K562 (cell line): ENCODE results near the gene RXRA.

Experiments
- SAP30 ChIP-seq: fragments of 200-600 bp; sonication (generic); IDR thresholded peaks from 2 replicates; pipeline ENCODE4 v1.6.1; 2012; ENCODE audit warnings: borderline replicate concordance, low read depth, mild to moderate bottlenecking, moderate library complexity, low read length, control low read depth, inconsistent platforms; ENCODE audit not compliant: insufficient read depth, poor library complexity, severe bottlenecking
- TF ChIP-seq, protein P1 (sequence below), 3 experiments: IDR thresholded peaks in 2 of 3; conservative IDR thresholded peaks in 1 of 3; 2 replicates each; pipeline ENCODE4 v1.5.1; 2011 to 2012; ENCODE audit warnings: low read length in 3 of 3, mild to moderate bottlenecking in 3 of 3, control low read depth in 2 of 3, improper control_type of control experiment in 1 of 3, inconsistent platforms in 1 of 3, low read depth in 1 of 3, mixed read lengths in 1 of 3, moderate library complexity in 1 of 3; ENCODE audit not compliant: insufficient read depth in 2 of 3

DNA sequence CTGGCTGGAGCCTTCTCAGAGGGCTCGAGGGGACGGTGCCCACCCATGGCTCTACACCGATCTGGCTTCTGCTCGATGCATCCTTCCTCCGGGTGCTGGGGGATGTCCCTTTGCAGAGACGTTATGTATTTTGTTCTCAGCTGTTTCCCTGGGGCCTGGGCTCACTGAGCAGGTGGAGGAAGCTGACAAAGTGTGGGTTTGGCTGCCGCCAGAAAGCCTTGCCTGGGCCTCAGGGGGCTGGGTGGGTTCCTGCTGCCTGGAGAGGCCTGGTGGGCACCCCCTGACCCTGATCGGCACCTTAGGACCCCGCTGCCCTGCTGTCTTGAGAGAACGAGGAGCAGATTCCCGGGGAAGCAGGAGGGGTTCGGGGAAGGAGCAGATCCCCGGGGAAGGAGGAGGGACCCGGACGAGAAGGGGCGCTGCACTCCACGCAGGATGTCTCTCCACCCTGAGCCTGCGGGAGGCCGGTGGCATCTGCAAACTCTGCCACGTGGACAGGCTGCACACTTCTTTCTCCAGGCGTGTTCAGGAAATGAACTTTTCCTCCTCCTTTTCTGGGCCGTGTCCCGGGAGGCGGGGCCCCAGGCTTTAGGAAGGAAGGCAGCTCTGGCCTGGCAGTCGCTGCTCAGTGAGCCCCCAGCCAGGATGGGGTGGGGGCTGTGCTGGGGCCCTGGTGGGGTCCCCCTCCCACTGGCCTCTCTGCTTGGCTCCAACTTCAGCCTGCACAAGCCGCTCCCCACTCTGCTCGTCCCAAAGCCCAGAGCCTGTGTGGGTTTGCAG lies 148.9 kb downstream of the RXRA start:
- TF ChIP-seq SAP30, result no peak
- TF ChIP-seq, protein P1, sequence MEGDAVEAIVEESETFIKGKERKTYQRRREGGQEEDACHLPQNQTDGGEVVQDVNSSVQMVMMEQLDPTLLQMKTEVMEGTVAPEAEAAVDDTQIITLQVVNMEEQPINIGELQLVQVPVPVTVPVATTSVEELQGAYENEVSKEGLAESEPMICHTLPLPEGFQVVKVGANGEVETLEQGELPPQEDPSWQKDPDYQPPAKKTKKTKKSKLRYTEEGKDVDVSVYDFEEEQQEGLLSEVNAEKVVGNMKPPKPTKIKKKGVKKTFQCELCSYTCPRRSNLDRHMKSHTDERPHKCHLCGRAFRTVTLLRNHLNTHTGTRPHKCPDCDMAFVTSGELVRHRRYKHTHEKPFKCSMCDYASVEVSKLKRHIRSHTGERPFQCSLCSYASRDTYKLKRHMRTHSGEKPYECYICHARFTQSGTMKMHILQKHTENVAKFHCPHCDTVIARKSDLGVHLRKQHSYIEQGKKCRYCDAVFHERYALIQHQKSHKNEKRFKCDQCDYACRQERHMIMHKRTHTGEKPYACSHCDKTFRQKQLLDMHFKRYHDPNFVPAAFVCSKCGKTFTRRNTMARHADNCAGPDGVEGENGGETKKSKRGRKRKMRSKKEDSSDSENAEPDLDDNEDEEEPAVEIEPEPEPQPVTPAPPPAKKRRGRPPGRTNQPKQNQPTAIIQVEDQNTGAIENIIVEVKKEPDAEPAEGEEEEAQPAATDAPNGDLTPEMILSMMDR (IDR thresholded peaks at IDR 0.05 in 2 of 3, conservative IDR thresholded peaks at IDR 0.05 in 1 of 3; ENCODE audit: insufficient read depth in 2 of 3, low read depth in 1 of 3, low read length in 3 of 3), result no peak
